ENCODE data around the gene SCAF4.

DNA sequence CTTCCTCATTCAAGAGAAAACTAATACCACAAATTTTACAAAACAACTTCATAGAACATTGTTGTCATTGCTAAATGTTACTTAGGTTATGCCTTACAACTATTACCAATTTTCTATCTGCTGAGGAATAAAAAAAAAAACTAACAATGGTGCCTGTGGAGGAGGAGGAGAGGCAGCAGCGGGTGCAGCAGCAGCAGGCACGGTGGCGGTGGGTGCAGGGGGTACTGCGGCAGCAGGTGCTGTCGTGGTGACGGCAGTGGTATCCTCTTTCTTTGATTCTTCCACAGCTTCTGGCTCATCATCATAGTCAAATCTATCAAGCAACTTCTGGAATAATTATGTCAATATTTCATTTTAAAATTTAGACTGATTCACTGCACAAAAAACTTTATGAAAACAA lies 35.5 kb downstream of the SCAF4 start:
- no peak for TF ChIP-seq POLR2A (IDR thresholded peaks at IDR 0.05)
- TF ChIP-seq, protein P1, sequence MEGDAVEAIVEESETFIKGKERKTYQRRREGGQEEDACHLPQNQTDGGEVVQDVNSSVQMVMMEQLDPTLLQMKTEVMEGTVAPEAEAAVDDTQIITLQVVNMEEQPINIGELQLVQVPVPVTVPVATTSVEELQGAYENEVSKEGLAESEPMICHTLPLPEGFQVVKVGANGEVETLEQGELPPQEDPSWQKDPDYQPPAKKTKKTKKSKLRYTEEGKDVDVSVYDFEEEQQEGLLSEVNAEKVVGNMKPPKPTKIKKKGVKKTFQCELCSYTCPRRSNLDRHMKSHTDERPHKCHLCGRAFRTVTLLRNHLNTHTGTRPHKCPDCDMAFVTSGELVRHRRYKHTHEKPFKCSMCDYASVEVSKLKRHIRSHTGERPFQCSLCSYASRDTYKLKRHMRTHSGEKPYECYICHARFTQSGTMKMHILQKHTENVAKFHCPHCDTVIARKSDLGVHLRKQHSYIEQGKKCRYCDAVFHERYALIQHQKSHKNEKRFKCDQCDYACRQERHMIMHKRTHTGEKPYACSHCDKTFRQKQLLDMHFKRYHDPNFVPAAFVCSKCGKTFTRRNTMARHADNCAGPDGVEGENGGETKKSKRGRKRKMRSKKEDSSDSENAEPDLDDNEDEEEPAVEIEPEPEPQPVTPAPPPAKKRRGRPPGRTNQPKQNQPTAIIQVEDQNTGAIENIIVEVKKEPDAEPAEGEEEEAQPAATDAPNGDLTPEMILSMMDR (IDR thresholded peaks at IDR 0.05) = no peak

All from esophagus squamous epithelium (tissue), 4 donors.